GM21526 (cell line): ENCODE results near the gene FAM20C.

Source experiments
- ATAC-seq: cut with Tn5 transposase; IDR thresholded peaks from one replicate; pipeline ENCODE4 v1.9.1; 2021; ENCODE audit warnings: moderate library complexity; ENCODE audit not compliant: unreplicated experiment, low FRiP score

FAM20C gene

GRCh38 chr7:158771-159170 lies 33.6 kb upstream of the FAM20C start:
- no peak for ATAC-seq

- ATAC-seq = no peak
Measured at GRCh38 chr7:159370-160270, 32.8 kb upstream of the FAM20C start.

GRCh38 chr7:160958-161725 lies 31.2 kb upstream of the FAM20C start:
- ATAC-seq = no peak

GRCh38 chr7:162632-163297 lies 29.6 kb upstream of the FAM20C start:
- no peak for ATAC-seq

GRCh38 chr7:163298-163695 lies 29.1 kb upstream of the FAM20C start:
- no peak for ATAC-seq

GRCh38 chr7:163971-164881 lies 28.1 kb upstream of the FAM20C start:
- no peak for ATAC-seq

- no peak for ATAC-seq
Measured at GRCh38 chr7:164882-165660, 27.3 kb upstream of the FAM20C start.

- ATAC-seq = no peak
Measured at GRCh38 chr7:165661-166337, 26.6 kb upstream of the FAM20C start.

- ATAC-seq = no peak
Measured at GRCh38 chr7:166338-167060, 25.9 kb upstream of the FAM20C start.

- ATAC-seq = no peak
Measured at GRCh38 chr7:167090-167855, 25.1 kb upstream of the FAM20C start.

GRCh38 chr7:167976-168791 lies 24.2 kb upstream of the FAM20C start:
- no peak for ATAC-seq

GRCh38 chr7:169276-170172 lies 22.8 kb upstream of the FAM20C start:
- no peak for ATAC-seq

- ATAC-seq = no peak
Measured at GRCh38 chr7:170551-171363, 21.6 kb upstream of the FAM20C start.

GRCh38 chr7:171364-171904 lies 20.9 kb upstream of the FAM20C start:
- no peak for ATAC-seq
